GM12878 (cell line): ENCODE results near the gene APBA1. TPM values are rescaled to one million over a fixed set of nuclear protein-coding genes. Genes with fewer than 3 reads are reported as not detected.

ENCODE experiments used
- LARP7 ChIP-seq: fragments of 450-650 bp; IDR thresholded peaks from 2 replicates; pipeline ENCODE4 v1.6.1; 2017; ENCODE audit warnings: mild to moderate bottlenecking
- NFXL1 ChIP-seq: fragments of 450-650 bp; IDR thresholded peaks from 2 replicates; pipeline ENCODE4 v1.6.1; 2017; ENCODE audit warnings: antibody characterized with exemption, mild to moderate bottlenecking, borderline replicate concordance
- PRDM15 ChIP-seq: fragments of 450-650 bp; formaldehyde crosslinking; IDR thresholded peaks from 2 replicates; pipeline ENCODE4 v1.4.0; 2020; ENCODE audit warnings: mild to moderate bottlenecking, moderate library complexity
- RUNX3 ChIP-seq: IDR thresholded peaks from 2 replicates; pipeline ENCODE4 v1.6.1; 2012; ENCODE audit warnings: low read length, inconsistent platforms
- SKIL ChIP-seq: fragments of 450-650 bp; IDR thresholded peaks from 2 replicates; pipeline ENCODE4 v1.6.1; 2017; ENCODE audit warnings: mild to moderate bottlenecking, low read depth, inconsistent platforms; ENCODE audit not compliant: poor library complexity, severe bottlenecking
- polyA plus RNA-seq, 11 experiments: library from polyadenylated mRNA; depleted of rRNA in 4 of 11; unstranded in 6 of 11; stranded (reverse) in 5 of 11; fragments of >200 nt; fragmentation: Nextera tagmentation in 4 of 11; fragmentation: Illumina TruSeq in 1 of 11; extraction: Ambion mirVana in 4 of 11; extraction: Trizol in 1 of 11; gene quantifications; 1 replicate in 1 of 11; 2 replicates in 10 of 11; pipeline versions ENCODE4 v1.2.1 to v1.2.3, GENCODE V29; 2011 to 2016; ENCODE audit warnings: inconsistent platforms in 2 of 11, missing spikeins in 2 of 11, low read depth in 1 of 11
- total RNA-seq, 4 experiments: library from RNA; depleted of rRNA in 3 of 4; stranded (reverse); fragments of >200 nt in 3 of 4; fragmentation: Illumina TruSeq in 1 of 4; extraction: Trizol in 1 of 4; gene quantifications; 2 replicates each; pipeline versions ENCODE4 v1.2.1 to v1.2.3, GENCODE V29; 2013 to 2021
- TF ChIP-seq, protein P1 (sequence below): fragments of 450-650 bp; IDR thresholded peaks from 2 replicates; pipeline ENCODE4 v1.6.1; 2017; ENCODE audit warnings: mild to moderate bottlenecking, moderate library complexity

APBA1 gene
- total and polyA plus RNA-seq, 10 of the 15 experiments (the other 5 are each of a cell fraction or from before 2014, with no cell fraction given) = 0.01 to 1.3 (median 0.05) TPM; not detected in 7

DNA sequence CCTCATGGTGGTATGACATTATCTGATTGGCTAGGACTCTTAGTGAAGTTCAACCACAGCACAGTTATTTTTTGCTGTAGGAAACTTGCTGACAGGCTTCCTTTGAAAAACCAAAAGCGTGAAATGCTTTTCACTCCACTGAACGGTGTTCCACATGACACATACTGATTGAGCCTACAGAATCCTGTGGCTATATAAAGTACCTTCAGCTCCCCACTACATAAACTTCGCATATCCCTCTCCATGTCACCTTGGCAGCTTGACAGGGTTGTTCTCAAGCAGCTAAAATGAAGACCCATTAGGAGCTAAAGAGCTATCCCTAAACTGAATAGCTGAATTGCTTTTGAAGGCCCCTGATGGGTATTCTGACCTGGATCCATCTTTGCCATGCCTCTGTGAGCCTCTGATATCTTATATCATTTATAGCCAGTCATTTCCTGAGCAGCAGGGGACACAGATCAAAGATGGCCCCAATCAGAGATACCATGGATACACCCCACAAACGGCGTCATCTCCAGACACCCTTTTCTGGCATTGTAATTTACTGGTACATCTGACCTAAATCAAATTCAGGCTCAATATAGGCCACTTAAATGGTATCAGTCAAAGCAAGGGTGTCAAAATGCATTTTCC lies 91.5 kb downstream of the APBA1 start (continued):
- TF ChIP-seq PRDM15 (CRISPR knock-in tag) (no peak), SKIL (no peak), RUNX3 (no peak), NFXL1 (no peak), LARP7 (no peak)
- TF ChIP-seq, protein P1, sequence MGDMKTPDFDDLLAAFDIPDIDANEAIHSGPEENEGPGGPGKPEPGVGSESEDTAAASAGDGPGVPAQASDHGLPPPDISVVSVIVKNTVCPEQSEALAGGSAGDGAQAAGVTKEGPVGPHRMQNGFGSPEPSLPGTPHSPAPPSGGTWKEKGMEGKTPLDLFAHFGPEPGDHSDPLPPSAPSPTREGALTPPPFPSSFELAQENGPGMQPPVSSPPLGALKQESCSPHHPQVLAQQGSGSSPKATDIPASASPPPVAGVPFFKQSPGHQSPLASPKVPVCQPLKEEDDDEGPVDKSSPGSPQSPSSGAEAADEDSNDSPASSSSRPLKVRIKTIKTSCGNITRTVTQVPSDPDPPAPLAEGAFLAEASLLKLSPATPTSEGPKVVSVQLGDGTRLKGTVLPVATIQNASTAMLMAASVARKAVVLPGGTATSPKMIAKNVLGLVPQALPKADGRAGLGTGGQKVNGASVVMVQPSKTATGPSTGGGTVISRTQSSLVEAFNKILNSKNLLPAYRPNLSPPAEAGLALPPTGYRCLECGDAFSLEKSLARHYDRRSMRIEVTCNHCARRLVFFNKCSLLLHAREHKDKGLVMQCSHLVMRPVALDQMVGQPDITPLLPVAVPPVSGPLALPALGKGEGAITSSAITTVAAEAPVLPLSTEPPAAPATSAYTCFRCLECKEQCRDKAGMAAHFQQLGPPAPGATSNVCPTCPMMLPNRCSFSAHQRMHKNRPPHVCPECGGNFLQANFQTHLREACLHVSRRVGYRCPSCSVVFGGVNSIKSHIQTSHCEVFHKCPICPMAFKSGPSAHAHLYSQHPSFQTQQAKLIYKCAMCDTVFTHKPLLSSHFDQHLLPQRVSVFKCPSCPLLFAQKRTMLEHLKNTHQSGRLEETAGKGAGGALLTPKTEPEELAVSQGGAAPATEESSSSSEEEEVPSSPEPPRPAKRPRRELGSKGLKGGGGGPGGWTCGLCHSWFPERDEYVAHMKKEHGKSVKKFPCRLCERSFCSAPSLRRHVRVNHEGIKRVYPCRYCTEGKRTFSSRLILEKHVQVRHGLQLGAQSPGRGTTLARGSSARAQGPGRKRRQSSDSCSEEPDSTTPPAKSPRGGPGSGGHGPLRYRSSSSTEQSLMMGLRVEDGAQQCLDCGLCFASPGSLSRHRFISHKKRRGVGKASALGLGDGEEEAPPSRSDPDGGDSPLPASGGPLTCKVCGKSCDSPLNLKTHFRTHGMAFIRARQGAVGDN = no peak
